Activated CD8-positive, alpha-beta memory T cell treated with anti-CD3 and anti-CD28 coated beads, Interleukin-2, amount 10 ng/mL, durations not matched to agents 7 days and 5 days (primary cell): Measurements from ENCODE around the gene INPP5A. TPM values are rescaled to one million over a fixed set of nuclear protein-coding genes. Genes with fewer than 3 reads are reported as not detected.
"Not testable (repeated sequence)": the region's sequence is repeated elsewhere in the genome, so short reads cannot be mapped to it uniquely, and the experiment has no call there.

Source experiments
- ATAC-seq: fragments of 150-1000 bp; cut with Tn5 transposase; one replicate; pipeline ENCODE4 v1.10.0; 2021; ENCODE audit warnings: moderate library complexity
- CTCF ChIA-PET: fragments of 350-600 bp; sonication (Branson Sonifier 250); formaldehyde crosslinking; loops from one replicate; lab custom pipeline; 2021; ENCODE audit warnings: antibody characterized with exemption; lab: Charles Lee
- DNase-seq: peaks from one replicate; pipeline ENCODE4 v3.0.0-alpha.2; 2020
- H3K27ac Mint-ChIP-seq: one replicate; pipeline ENCODE4 v1.8.0; 2021; ENCODE audit warnings: mild to moderate bottlenecking, mixed read lengths
- H3K27me3 Mint-ChIP-seq: one replicate; pipeline ENCODE4 v1.8.0; 2021; ENCODE audit warnings: mixed read lengths
- H3K36me3 Mint-ChIP-seq: one replicate; pipeline ENCODE4 v1.8.0; 2021; ENCODE audit warnings: mild to moderate bottlenecking, mixed read lengths
- H3K4me1 Mint-ChIP-seq: one replicate; pipeline ENCODE4 v1.8.0; 2021; ENCODE audit warnings: mixed read lengths
- H3K4me3 Mint-ChIP-seq: one replicate; pipeline ENCODE4 v1.8.0; 2021; ENCODE audit warnings: mild to moderate bottlenecking, moderate library complexity, mixed read lengths
- H3K9me3 Mint-ChIP-seq: one replicate; pipeline ENCODE4 v1.8.0; 2022; ENCODE audit warnings: low read depth, mixed read lengths
- total RNA-seq, 2 experiments: library from RNA; stranded (reverse); gene quantifications; one replicate each; pipeline ENCODE4 v1.2.3, GENCODE V29; 2021

INPP5A gene
- total RNA-seq, 2 experiments from 2014 or later, result 6.6 to 7.0 TPM

DNA sequence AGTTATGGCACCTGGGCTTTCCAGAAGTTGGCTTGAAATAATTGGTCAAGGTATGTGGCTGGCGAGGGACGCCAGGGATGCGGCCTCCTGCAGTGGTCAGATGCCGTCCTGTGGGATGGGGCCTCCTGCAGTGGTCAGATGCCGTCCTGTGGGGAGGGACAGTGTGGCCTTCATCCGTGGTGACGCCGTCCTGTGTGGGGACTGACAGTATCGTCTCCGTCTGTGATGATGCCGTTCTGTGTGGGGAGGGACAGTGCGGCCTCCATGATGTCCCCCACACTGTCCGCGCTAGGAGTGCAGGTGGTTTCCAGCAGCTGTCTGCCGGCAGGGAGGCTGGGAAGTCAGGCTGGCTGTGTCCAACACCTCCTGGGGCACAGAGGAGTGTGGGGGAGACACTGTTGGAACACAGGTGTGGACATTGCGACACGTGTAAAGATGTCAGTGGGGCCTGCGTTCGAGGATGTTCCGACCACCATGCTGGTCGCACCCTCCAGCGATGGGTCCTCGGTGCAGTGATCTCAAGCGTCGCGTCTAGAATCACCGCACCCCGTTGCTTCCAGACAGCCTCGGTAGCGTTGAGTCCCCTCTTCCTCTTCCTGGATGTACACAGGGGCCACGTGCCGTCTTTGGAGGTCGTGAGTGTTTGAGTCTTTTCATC, 52.6 kb downstream of the INPP5A start:
- H3K4me1 Mint-ChIP-seq, result peaks cover 38% of the 10 kb centered on the region
- peaks cover 2% of the 10 kb centered on the region for H3K9me3 Mint-ChIP-seq

DNA sequence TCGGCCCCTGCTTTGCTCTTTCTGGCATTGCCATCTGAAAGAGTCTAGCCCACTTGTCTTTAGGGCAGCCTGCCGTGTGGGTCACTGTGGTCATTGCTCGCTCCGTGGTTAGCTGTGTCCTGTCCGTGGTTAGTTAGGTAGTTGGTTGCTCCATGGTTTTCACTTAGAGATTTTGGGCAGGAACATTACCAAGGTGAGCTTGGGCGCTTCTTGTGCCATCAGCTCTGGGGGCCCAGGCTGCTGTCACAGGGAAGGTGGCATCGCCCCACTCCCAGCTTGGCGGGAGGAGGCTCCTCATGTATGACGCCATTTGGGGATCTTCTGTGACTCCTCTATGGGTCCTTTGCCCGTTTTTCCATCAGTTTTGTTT, 53.1 kb downstream of the INPP5A start:
- H3K36me3 Mint-ChIP-seq, result peaks cover 15% of the 10 kb centered on the region
- peaks cover 8% of the 10 kb centered on the region for H3K27me3 Mint-ChIP-seq
- no peak overlapping the region for H3K27ac Mint-ChIP-seq
- no peak overlapping the region for H3K4me3 Mint-ChIP-seq
- CTCF ChIA-PET, result no interaction called here
- DNase-seq, result no peak
- peaks cover 2% of the 10 kb centered on the region for H3K9me3 Mint-ChIP-seq
- H3K4me1 Mint-ChIP-seq, result peaks cover 38% of the 10 kb centered on the region
- no peak for ATAC-seq

More for the DNA sequence above, 52.6 kb downstream of the INPP5A start:
- peaks cover 9% of the 10 kb centered on the region for H3K27me3 Mint-ChIP-seq
- no peak for DNase-seq
- H3K36me3 Mint-ChIP-seq, result peaks cover 15% of the 10 kb centered on the region
- ATAC-seq, result no peak
- H3K27ac Mint-ChIP-seq, result no peak overlapping the region
- CTCF ChIA-PET, result no interaction called here
- H3K4me3 Mint-ChIP-seq, result no peak overlapping the region

DNA sequence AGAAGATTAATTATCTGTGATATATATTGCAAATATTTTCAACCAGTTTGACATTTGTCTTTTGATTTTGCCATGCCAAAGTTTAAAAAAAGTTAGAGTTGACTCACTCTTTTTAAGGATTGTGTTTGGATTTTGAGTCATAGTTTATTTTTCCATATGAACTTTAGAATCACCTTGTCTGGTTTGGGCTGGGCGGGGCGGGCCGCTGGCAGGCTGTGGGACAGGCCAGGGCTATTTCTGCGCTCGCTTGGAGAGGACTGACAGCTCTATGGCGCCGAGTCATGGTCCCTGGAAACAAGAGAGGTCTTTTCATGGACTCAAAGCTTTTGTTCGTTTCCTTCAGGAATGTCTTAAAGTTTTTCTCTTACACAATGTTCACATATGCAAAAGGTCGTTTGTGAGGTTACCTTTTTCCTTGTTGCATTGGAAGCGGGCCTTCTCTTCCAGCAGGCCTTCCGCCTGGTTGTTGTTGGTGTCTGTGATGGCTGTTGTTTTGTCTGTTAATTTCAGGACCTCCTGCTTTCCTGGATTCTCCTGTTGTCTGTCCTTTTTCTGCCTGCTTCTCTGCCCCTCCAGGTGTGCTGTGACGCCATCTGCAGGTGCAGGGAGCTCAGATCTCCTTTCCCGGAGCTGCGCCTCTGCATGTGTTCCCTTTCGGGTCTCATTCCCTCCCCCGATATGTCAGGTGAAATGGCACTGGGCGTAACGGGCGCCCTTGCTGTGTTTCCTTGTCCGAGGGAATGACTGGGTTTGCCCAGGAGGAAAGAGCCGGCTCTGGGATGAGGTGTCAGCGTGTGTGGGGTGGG, 53.8 kb downstream of the INPP5A start:
- Mint-ChIP-seq H3K4me1 (peaks cover 38% of the 10 kb centered on the region), H3K27me3 (peaks cover 7% of the 10 kb centered on the region), H3K9me3 (peaks cover 2% of the 10 kb centered on the region), H3K36me3 (peaks cover 15% of the 10 kb centered on the region), H3K4me3 (no peak overlapping the region), H3K27ac (no peak overlapping the region)
- CTCF ChIA-PET, result no interaction called here
- ATAC-seq (no peak), DNase-seq (no peak)

DNA sequence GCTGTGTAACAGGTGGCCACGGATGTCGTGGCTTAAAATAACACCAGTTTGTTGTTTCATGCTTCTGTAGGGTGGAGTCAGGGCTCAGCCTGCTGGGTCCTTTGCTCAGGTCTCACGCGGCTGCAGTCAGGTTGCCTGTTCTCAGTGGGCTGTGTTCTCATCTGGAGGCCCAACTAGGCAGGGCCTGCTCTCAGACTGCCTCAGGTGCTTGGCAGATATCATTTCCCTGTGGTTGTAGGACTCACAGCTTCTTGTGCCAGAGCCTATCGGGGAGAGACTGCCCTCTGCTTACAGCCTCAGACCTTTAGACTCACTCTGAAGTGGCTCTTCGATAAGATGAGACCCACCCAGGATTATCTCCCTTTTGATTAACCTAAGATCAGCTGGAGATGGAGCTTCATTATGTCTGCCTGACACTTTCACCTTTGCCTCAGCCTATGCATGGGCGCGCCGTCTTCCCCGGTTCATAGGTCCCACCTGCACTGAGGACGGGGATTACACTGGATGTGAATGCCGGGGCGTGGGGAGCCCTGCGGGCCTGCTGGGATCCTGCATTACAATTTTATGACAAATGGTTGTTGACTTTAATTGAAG, 55.3 kb downstream of the INPP5A start:
- Mint-ChIP-seq H3K4me3 (no peak overlapping the region), H3K27me3 (peaks cover 7% of the 10 kb centered on the region), H3K9me3 (peaks cover 10% of the 10 kb centered on the region), H3K36me3 (peaks cover 13% of the 10 kb centered on the region), H3K4me1 (peaks cover 33% of the 10 kb centered on the region), H3K27ac (no peak overlapping the region)
- CTCF ChIA-PET, result no interaction called here
- DNase-seq (no peak), ATAC-seq (no peak)

DNA sequence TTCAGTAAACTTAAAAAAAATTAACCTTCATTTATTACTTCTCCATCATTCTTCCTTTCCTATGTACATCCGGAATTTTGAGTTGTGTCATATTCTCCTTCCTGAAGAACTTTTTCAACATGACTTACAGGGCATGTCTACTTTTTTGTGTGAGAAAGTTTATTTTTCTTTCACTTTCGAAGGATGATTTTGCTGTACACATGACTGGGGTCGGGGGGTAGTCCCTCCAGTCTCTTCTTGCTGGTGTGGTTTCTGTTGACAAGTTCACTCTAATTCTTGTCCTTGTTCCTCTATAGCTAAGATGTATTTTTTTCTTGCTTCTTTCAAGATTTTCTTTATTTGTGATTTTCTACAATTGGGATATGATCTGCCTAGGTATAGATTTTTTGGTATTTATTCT, 55.8 kb downstream of the INPP5A start:
- H3K4me3 Mint-ChIP-seq, result no peak overlapping the region

DNA sequence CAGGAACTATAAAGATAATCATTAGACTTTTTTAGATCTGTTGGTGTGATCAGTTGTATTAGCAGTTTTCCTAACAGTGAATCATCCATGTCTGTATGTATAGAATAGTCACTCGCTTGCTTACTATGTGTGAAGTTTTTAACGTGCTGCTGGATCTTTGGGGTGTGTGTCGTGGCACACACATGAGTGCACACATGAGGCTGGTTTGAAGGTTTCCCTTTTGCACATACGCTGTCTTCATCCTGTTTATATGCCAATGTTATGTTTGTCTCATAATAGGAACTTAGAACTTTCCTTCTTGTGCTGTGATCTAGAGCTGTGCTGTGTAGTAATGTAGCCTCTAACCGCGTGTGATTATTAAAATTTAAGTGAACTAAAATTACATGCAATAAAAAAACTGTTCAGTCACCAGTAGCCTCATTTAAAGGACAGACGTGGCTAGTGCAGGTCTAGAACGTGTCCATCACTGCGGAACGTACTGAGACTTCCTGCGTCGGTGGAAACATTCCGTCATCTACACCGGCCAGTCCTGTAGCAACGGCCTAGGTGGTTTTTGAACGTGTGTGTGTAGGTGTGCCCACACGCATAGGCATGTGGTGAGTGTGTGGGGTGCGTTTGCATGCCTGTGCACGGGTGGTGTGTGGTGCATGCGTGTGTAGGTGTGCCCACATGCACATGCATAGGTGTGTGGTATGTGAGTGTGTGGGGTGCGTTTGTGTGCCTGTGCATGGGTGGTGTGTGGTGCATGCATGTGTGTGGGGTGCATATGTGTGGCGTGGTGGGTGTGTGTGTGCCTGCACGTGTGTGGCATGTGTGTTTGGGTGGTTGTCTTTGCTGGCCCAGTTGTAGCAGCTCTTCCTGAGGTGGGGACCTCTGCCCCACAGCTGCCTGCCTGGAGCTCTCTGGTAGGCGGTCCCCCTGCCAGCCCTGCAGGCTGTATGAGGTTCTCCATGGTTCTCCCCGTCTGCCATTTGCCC, 56.6 kb downstream of the INPP5A start:
- Mint-ChIP-seq H3K27ac (no peak overlapping the region), H3K4me1 (peaks cover 20% of the 10 kb centered on the region), H3K36me3 (peaks cover 12% of the 10 kb centered on the region), H3K9me3 (peaks cover 18% of the 10 kb centered on the region), H3K27me3 (peaks cover 5% of the 10 kb centered on the region), H3K4me3 (no peak overlapping the region)
- DNase-seq (no peak), ATAC-seq (no peak)
- CTCF ChIA-PET, result no interaction called here

More for the DNA sequence above, 55.8 kb downstream of the INPP5A start:
- Mint-ChIP-seq H3K27ac (no peak overlapping the region), H3K9me3 (peaks cover 12% of the 10 kb centered on the region), H3K36me3 (peaks cover 11% of the 10 kb centered on the region), H3K27me3 (peaks cover 7% of the 10 kb centered on the region), H3K4me1 (peaks cover 28% of the 10 kb centered on the region)
- peak; percentile 55 for ATAC-seq
- DNase-seq, result no peak
- CTCF ChIA-PET, result no interaction called here

DNA sequence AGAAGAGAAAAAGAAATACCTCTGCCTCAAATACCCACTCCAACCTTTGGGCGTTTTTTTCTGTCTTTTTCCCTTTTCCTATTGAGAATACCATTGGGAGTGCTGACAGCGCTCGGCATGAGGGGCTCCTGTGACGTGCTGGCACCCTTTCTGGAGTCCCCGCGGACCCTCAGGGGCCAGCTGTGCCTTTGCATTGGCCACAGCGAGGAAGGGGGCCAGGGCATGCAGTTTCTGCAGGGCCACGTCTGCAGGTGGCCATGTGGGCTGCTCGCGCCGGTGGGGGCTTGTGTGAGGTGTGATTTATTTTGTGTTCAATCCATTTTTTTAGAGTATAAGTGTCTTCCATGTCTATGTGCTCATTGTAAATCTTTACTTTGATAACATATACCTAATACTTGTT, 57.4 kb downstream of the INPP5A start:
- Mint-ChIP-seq H3K27me3 (peaks cover 5% of the 10 kb centered on the region), H3K27ac (no peak overlapping the region), H3K4me3 (no peak overlapping the region), H3K4me1 (peaks cover 17% of the 10 kb centered on the region), H3K36me3 (peaks cover 12% of the 10 kb centered on the region), H3K9me3 (peaks cover 20% of the 10 kb centered on the region)
- ATAC-seq (no peak), DNase-seq (no peak)
- CTCF ChIA-PET, result no interaction called here

DNA sequence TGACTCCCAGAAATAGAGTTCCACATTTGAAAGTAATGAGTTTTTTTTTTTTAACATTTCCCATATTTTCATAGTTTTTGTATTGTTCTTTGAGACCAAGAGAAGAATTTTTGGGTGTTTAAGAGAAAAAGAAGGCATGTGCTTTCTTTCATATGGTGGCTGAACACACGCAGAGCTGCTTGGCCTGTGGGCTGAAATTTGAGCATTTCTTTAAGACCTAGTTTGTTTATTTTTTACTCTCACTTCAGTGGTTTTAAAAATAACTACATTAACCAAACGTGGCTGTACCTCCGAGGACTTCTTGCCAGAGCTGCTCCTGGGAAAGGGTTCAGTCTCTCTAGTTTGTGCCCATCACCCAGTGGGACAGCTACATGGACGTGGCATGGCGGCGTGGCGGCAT, 58.3 kb downstream of the INPP5A start:
- Mint-ChIP-seq H3K27ac (no peak overlapping the region), H3K27me3 (peaks cover 5% of the 10 kb centered on the region), H3K36me3 (peaks cover 16% of the 10 kb centered on the region), H3K4me3 (no peak overlapping the region), H3K4me1 (peaks cover 17% of the 10 kb centered on the region), H3K9me3 (peaks cover 26% of the 10 kb centered on the region)
- DNase-seq (no peak), ATAC-seq (no peak)
- CTCF ChIA-PET, result no interaction called here

DNA sequence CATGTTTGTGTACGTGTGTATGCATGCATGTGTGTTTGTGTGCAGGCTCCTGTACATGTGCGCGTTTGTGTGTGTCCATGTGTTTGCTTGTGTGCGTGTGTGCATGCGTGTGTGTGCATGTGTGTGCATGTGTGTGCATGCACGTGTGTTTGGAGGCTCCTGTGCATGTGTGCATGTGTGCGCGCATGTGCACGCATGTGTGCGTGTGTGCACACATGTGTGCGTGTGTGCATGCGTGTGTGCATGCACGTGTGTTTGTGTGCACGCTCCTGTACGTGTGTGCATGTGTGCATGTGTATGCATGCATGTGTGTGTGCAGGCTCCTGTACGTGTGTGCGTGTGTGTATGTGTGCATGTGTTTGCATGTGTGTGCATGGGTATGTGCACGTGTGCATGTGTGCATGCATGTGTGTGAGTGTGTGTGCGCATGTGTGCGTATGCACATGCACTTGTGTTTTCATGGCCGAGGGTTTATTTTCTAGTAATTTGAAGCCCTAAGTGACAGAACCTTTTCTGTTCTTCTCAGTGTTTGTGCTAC, 59.2 kb downstream of the INPP5A start:
- DNase-seq, result no peak
- ATAC-seq, result no peak
- Mint-ChIP-seq H3K9me3 (peaks cover 31% of the 10 kb centered on the region), H3K27me3 (peaks cover 5% of the 10 kb centered on the region), H3K4me1 (peaks cover 17% of the 10 kb centered on the region), H3K4me3 (no peak overlapping the region), H3K27ac (no peak overlapping the region), H3K36me3 (peaks cover 21% of the 10 kb centered on the region)
- CTCF ChIA-PET, result no interaction called here

DNA sequence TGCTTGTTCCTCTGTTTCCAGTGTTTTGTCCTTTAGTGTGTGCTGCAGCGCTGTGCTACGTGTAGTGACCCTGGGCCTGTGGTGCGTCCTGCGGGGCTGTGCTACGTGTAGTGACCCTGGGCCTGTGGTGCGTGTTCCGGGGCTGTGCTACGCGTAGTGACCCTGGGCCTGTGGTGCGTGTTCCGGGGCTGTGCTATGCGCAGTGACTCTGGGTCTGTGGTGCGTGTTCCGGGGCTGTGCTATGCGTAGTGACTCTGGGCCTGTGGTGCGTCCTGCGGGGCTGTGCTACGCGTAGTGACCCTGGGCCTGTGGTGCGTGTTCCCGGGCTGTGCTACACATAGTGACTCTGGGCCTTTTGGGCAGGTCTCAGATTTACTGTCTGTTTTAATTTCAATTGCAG, 60.1 kb downstream of the INPP5A start:
- Mint-ChIP-seq H3K4me1 (peaks cover 15% of the 10 kb centered on the region), H3K4me3 (no peak overlapping the region), H3K27ac (no peak overlapping the region), H3K36me3 (peaks cover 19% of the 10 kb centered on the region), H3K9me3 (peaks cover 30% of the 10 kb centered on the region), H3K27me3 (peaks cover 5% of the 10 kb centered on the region)
- ATAC-seq (no peak), DNase-seq (no peak)
- CTCF ChIA-PET, result no interaction called here

DNA sequence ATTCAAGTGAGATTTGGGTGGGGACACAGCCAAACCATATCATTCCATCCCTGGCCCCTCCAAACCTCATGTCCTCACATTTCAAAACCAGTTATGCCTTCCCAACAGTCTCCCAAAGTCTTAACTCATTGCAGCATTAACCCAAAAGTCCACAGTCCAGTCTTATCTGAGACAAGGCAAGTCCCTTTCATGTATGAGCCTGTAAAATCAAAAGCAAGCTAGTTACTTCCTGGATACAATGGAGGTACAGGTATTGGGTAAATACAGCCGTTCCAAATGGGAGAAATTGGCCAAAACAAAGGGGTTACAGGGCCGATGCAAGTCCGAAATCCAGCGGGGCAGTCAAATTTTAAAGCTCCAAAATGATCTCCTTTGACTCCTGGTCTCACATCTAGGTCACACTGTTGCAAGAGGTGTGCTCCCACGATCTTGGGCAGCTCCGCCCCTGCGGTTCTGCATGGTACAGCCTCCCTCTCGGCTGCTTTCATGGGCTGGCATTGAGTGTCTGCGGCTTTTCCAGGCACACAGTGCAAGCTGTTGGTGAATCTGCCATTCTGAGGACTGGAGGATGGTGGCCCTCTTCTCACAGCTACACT, 61.5 kb downstream of the INPP5A start:
- H3K27me3 Mint-ChIP-seq, CTCF ChIA-PET, H3K4me1 Mint-ChIP-seq, H3K4me3 Mint-ChIP-seq, H3K27ac Mint-ChIP-seq, DNase-seq, ATAC-seq: not testable (repeated sequence)
- Mint-ChIP-seq H3K9me3 (peaks cover 30% of the 10 kb centered on the region), H3K36me3 (peaks cover 18% of the 10 kb centered on the region)

DNA sequence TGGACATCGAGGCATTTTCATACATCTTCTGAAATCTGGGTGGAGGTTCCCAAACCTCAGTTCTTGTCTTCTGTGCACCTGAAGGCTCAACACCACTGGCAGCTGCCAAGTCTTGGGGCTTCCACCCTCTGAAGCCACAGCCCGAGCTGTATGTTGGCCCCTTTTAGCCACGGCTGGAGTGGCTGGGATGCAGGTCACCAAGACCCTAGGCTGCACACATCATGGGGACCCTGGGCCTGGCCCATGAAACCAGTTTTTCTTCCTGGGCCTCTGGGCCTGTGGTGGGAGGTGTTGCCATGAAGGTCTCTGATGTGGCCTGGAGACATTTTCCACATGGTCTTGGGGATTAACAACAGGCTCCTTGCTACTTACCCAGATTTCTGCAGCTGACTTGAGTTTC, 62.1 kb downstream of the INPP5A start:
- H3K9me3 Mint-ChIP-seq, result peaks cover 34% of the 10 kb centered on the region
- peaks cover 5% of the 10 kb centered on the region for H3K27me3 Mint-ChIP-seq
- ATAC-seq, result no peak
- no peak overlapping the region for H3K27ac Mint-ChIP-seq
- H3K4me3 Mint-ChIP-seq, result no peak overlapping the region
- peaks cover 18% of the 10 kb centered on the region for H3K36me3 Mint-ChIP-seq
- H3K4me1 Mint-ChIP-seq, result no peaks in the 10 kb centered on the region
- CTCF ChIA-PET, result no interaction called here
- DNase-seq, result no peak
